ENCODE data around the gene ADCY2.

The ADCY2 gene

GRCh38 chr5:7518947-7519560 is 123.1 kb downstream of the ADCY2 start:
- no peak for DNase-seq

GRCh38 chr5:7519564-7519963 is 123.6 kb downstream of the ADCY2 start:
- DNase-seq, result no peak

- DNase-seq, result no peak
These were observed 133.9 kb downstream of the ADCY2 start for GRCh38 chr5:7529880-7530279.

- DNase-seq, result no peak
These were observed 138.0 kb downstream of the ADCY2 start for GRCh38 chr5:7533941-7534340.

GRCh38 chr5:7534505-7534904 is 138.6 kb downstream of the ADCY2 start:
- DNase-seq, result no peak

GRCh38 chr5:7537573-7537972 is 141.6 kb downstream of the ADCY2 start:
- no peak for DNase-seq

- DNase-seq, result no peak
These were observed 143.6 kb downstream of the ADCY2 start for GRCh38 chr5:7539571-7539970.

- DNase-seq, result no peak
These were observed 145.0 kb downstream of the ADCY2 start for GRCh38 chr5:7540736-7541485.

GRCh38 chr5:7541898-7542297 is 146.0 kb downstream of the ADCY2 start:
- DNase-seq, result no peak

GRCh38 chr5:7546555-7546954 is 150.6 kb downstream of the ADCY2 start:
- DNase-seq, result no peak

- no peak for DNase-seq
These were observed 152.7 kb downstream of the ADCY2 start for GRCh38 chr5:7548596-7548995.

- DNase-seq, result no peak
These were observed 169.6 kb downstream of the ADCY2 start for GRCh38 chr5:7565559-7565958.

- no peak for DNase-seq
These were observed 180.2 kb downstream of the ADCY2 start for GRCh38 chr5:7576023-7576715.

GRCh38 chr5:7577381-7577780 is 181.4 kb downstream of the ADCY2 start:
- DNase-seq, result no peak

- DNase-seq, result no peak
These were observed 182.1 kb downstream of the ADCY2 start for GRCh38 chr5:7578071-7578470.

GRCh38 chr5:7584749-7585148 is 188.8 kb downstream of the ADCY2 start:
- DNase-seq, result no peak

GRCh38 chr5:7585807-7586206 is 189.9 kb downstream of the ADCY2 start:
- DNase-seq, result no peak

- no peak for DNase-seq
These were observed 190.5 kb downstream of the ADCY2 start for GRCh38 chr5:7586480-7586879.

GRCh38 chr5:7589800-7590199 is 193.9 kb downstream of the ADCY2 start:
- DNase-seq, result no peak

GRCh38 chr5:7592910-7593309 is 197.0 kb downstream of the ADCY2 start:
- no peak for DNase-seq

- no peak for DNase-seq
These were observed 201.2 kb downstream of the ADCY2 start for GRCh38 chr5:7597059-7597642.

- no peak for DNase-seq
These were observed 211.0 kb downstream of the ADCY2 start for GRCh38 chr5:7606840-7607465.

- no peak for DNase-seq
These were observed 212.8 kb downstream of the ADCY2 start for GRCh38 chr5:7608772-7609171.
